Measurements from ENCODE around the gene DOCK4.

GRCh38 chr7:112015146-112015545 lies 191.1 kb downstream of the DOCK4 start:
- no peak for TF ChIP-seq CTCF (IDR thresholded peaks at IDR 0.05)
- TF ChIP-seq POLR2A (IDR thresholded peaks at IDR 0.05), result no peak
